T-helper 1 cell treated with Interleukin-12 subunit alpha and Interleukin-12 subunit beta and Interleukin-4 antibody, amounts not matched to agents 30 μg/mL and 1 μg/mL, for 36 hours (primary cell): ENCODE measurements around the gene SLC25A52.
"Not testable (repeated sequence)": the region's sequence is repeated elsewhere in the genome, so short reads cannot be mapped to it uniquely, and the experiment has no call there.

Source experiments
- H3K27ac Mint-ChIP-seq: one replicate; pipeline ENCODE4 v1.8.0; 2021; ENCODE audit warnings: mild to moderate bottlenecking, mixed read lengths
- H3K27me3 Mint-ChIP-seq: one replicate; pipeline ENCODE4 v1.8.0; 2021; ENCODE audit warnings: low read depth, mixed read lengths
- H3K36me3 Mint-ChIP-seq: one replicate; pipeline ENCODE4 v1.8.0; 2021; ENCODE audit warnings: low read depth, mixed read lengths
- H3K4me1 Mint-ChIP-seq: one replicate; pipeline ENCODE4 v1.8.0; 2021; ENCODE audit warnings: low read depth, mixed read lengths
- H3K4me3 Mint-ChIP-seq: one replicate; pipeline ENCODE4 v1.8.0; 2021; ENCODE audit warnings: mild to moderate bottlenecking, moderate library complexity, mixed read lengths
- H3K9me3 Mint-ChIP-seq: one replicate; pipeline ENCODE4 v1.8.0; 2021; ENCODE audit warnings: mixed read lengths

SLC25A52 gene

GRCh38 chr18:31773774-31774476, 13.2 kb upstream of the SLC25A52 start:
- no peaks in the 10 kb centered on the region for H3K36me3 Mint-ChIP-seq
- no peak overlapping the region for H3K27ac Mint-ChIP-seq
- peaks cover 2% of the 10 kb centered on the region for H3K27me3 Mint-ChIP-seq
- H3K4me3 Mint-ChIP-seq, result no peak overlapping the region
- H3K9me3 Mint-ChIP-seq, result peaks cover 8% of the 10 kb centered on the region
- no peaks in the 10 kb centered on the region for H3K4me1 Mint-ChIP-seq

GRCh38 chr18:31772699-31773098, 12.0 kb upstream of the SLC25A52 start:
- Mint-ChIP-seq H3K27ac (no peak overlapping the region), H3K4me1 (no peaks in the 10 kb centered on the region), H3K27me3 (peaks cover 7% of the 10 kb centered on the region), H3K9me3 (no peaks in the 10 kb centered on the region), H3K4me3 (no peak overlapping the region), H3K36me3 (no peaks in the 10 kb centered on the region)

GRCh38 chr18:31750273-31750672, 10.4 kb downstream of the SLC25A52 start:
- Mint-ChIP-seq H3K27me3 (no peaks in the 10 kb centered on the region), H3K36me3 (no peaks in the 10 kb centered on the region), H3K9me3 (no peaks in the 10 kb centered on the region), H3K4me1 (no peaks in the 10 kb centered on the region), H3K27ac (no peak overlapping the region), H3K4me3 (no peak overlapping the region)

GRCh38 chr18:31746396-31746795, 14.3 kb downstream of the SLC25A52 start:
- no peak overlapping the region for H3K27ac Mint-ChIP-seq
- H3K9me3 Mint-ChIP-seq, result no peaks in the 10 kb centered on the region
- H3K27me3 Mint-ChIP-seq, result no peaks in the 10 kb centered on the region
- no peaks in the 10 kb centered on the region for H3K36me3 Mint-ChIP-seq
- no peaks in the 10 kb centered on the region for H3K4me1 Mint-ChIP-seq
- no peak overlapping the region for H3K4me3 Mint-ChIP-seq

- no peaks in the 10 kb centered on the region for H3K9me3 Mint-ChIP-seq
These were observed 16.2 kb downstream of the SLC25A52 start for GRCh38 chr18:31744321-31745067.

GRCh38 chr18:31743600-31743999, 17.1 kb downstream of the SLC25A52 start:
- H3K27ac Mint-ChIP-seq, H3K27me3 Mint-ChIP-seq, H3K4me1 Mint-ChIP-seq, H3K9me3 Mint-ChIP-seq, H3K36me3 Mint-ChIP-seq, H3K4me3 Mint-ChIP-seq: not testable (repeated sequence)

More at GRCh38 chr18:31744321-31745067, 16.2 kb downstream of the SLC25A52 start:
- no peaks in the 10 kb centered on the region for H3K36me3 Mint-ChIP-seq
- H3K27me3 Mint-ChIP-seq, result no peaks in the 10 kb centered on the region
- H3K4me1 Mint-ChIP-seq, result no peaks in the 10 kb centered on the region
- no peak overlapping the region for H3K27ac Mint-ChIP-seq
- no peak overlapping the region for H3K4me3 Mint-ChIP-seq

- Mint-ChIP-seq H3K9me3 (no peaks in the 10 kb centered on the region), H3K4me3 (no peak overlapping the region), H3K27ac (no peak overlapping the region), H3K4me1 (no peaks in the 10 kb centered on the region), H3K36me3 (no peaks in the 10 kb centered on the region), H3K27me3 (no peaks in the 10 kb centered on the region)
These were observed 19.5 kb downstream of the SLC25A52 start for GRCh38 chr18:31741097-31741735.

GRCh38 chr18:31740180-31740579, 20.5 kb downstream of the SLC25A52 start:
- H3K27ac Mint-ChIP-seq, result no peak overlapping the region
- no peaks in the 10 kb centered on the region for H3K9me3 Mint-ChIP-seq
- H3K27me3 Mint-ChIP-seq, result no peaks in the 10 kb centered on the region
- H3K4me3 Mint-ChIP-seq, result no peak overlapping the region
- no peaks in the 10 kb centered on the region for H3K4me1 Mint-ChIP-seq
- no peaks in the 10 kb centered on the region for H3K36me3 Mint-ChIP-seq

- no peaks in the 10 kb centered on the region for H3K36me3 Mint-ChIP-seq
- no peak overlapping the region for H3K4me3 Mint-ChIP-seq
- no peaks in the 10 kb centered on the region for H3K9me3 Mint-ChIP-seq
- no peaks in the 10 kb centered on the region for H3K4me1 Mint-ChIP-seq
- H3K27ac Mint-ChIP-seq, result no peak overlapping the region
- H3K27me3 Mint-ChIP-seq, result no peaks in the 10 kb centered on the region
These were observed 21.0 kb downstream of the SLC25A52 start for GRCh38 chr18:31739651-31740050.

- Mint-ChIP-seq H3K27ac (no peak overlapping the region), H3K9me3 (no peaks in the 10 kb centered on the region), H3K36me3 (no peaks in the 10 kb centered on the region)
These were observed 21.9 kb downstream of the SLC25A52 start for GRCh38 chr18:31738460-31739407.

GRCh38 chr18:31736630-31737029, 24.1 kb downstream of the SLC25A52 start:
- Mint-ChIP-seq H3K27me3 (peaks cover 12% of the 10 kb centered on the region), H3K27ac (no peak overlapping the region), H3K4me3 (no peak overlapping the region), H3K36me3 (no peaks in the 10 kb centered on the region), H3K9me3 (no peaks in the 10 kb centered on the region), H3K4me1 (no peaks in the 10 kb centered on the region)

More at GRCh38 chr18:31738460-31739407, 21.9 kb downstream of the SLC25A52 start:
- Mint-ChIP-seq H3K27me3 (peaks cover 3% of the 10 kb centered on the region), H3K4me1 (no peaks in the 10 kb centered on the region), H3K4me3 (no peak overlapping the region)

GRCh38 chr18:31731628-31732027, 29.1 kb downstream of the SLC25A52 start:
- no peaks in the 10 kb centered on the region for H3K4me1 Mint-ChIP-seq
- H3K36me3 Mint-ChIP-seq, result no peaks in the 10 kb centered on the region
- H3K9me3 Mint-ChIP-seq, result no peaks in the 10 kb centered on the region
- H3K27me3 Mint-ChIP-seq, result peaks cover 22% of the 10 kb centered on the region
- H3K27ac Mint-ChIP-seq, result no peak overlapping the region
- no peak overlapping the region for H3K4me3 Mint-ChIP-seq

- not testable (repeated sequence) for H3K36me3 Mint-ChIP-seq, H3K9me3 Mint-ChIP-seq, H3K4me3 Mint-ChIP-seq, H3K27ac Mint-ChIP-seq, H3K4me1 Mint-ChIP-seq
- H3K27me3 Mint-ChIP-seq, result peaks cover 39% of the 10 kb centered on the region
These were observed 31.5 kb downstream of the SLC25A52 start for GRCh38 chr18:31729196-31729595.
